Mononuclear cell (primary cell): Measurements from ENCODE around the gene MGRN1. TPM values are rescaled to one million over a fixed set of nuclear protein-coding genes. Genes with fewer than 3 reads are reported as not detected.

Experiments used
- H3K27me3 ChIP-seq: 2 replicates; pipeline ENCODE4 v1.6.0; 2011; ENCODE audit warnings: low read length, control low read depth; ENCODE audit not compliant: insufficient read depth
- H3K4me1 ChIP-seq: 2 replicates; pipeline ENCODE4 v1.5.1; 2011; ENCODE audit warnings: mild to moderate bottlenecking, low read length, control low read depth; ENCODE audit not compliant: insufficient read depth
- H3K4me3 ChIP-seq: 2 replicates; pipeline ENCODE4 v1.5.1; 2011; ENCODE audit warnings: mild to moderate bottlenecking, low read length, moderate library complexity
- H3K9me3 ChIP-seq: 2 replicates; pipeline ENCODE4 v1.5.1; 2011; ENCODE audit warnings: low read depth, mild to moderate bottlenecking, control low read depth, low read length
- total RNA-seq: library from RNA; depleted of rRNA; stranded (reverse); fragments of >200 nt; gene quantifications from one replicate; pipeline ENCODE4 v1.2.3, GENCODE V29; 2012

MGRN1 gene
- total RNA-seq, 1 donor = 40.8 TPM

- H3K4me1 ChIP-seq = no peaks in the 10 kb centered on the region
- H3K4me3 ChIP-seq = no peak overlapping the region
- H3K9me3 ChIP-seq = no peaks in the 10 kb centered on the region
- H3K27me3 ChIP-seq = no peaks in the 10 kb centered on the region
Observed at GRCh38 chr16:4713663-4714501, 89.3 kb downstream of the MGRN1 start.

GRCh38 chr16:4714996-4715395 lies 90.4 kb downstream of the MGRN1 start:
- Histone ChIP-seq H3K9me3 (no peaks in the 10 kb centered on the region), H3K4me1 (no peaks in the 10 kb centered on the region), H3K4me3 (no peak overlapping the region), H3K27me3 (no peaks in the 10 kb centered on the region)

- no peaks in the 10 kb centered on the region for H3K27me3 ChIP-seq
- no peaks in the 10 kb centered on the region for H3K4me1 ChIP-seq
- H3K9me3 ChIP-seq = no peaks in the 10 kb centered on the region
- no peak overlapping the region for H3K4me3 ChIP-seq
Observed at GRCh38 chr16:4718466-4718865, 93.8 kb downstream of the MGRN1 start.

- Histone ChIP-seq H3K9me3 (no peaks in the 10 kb centered on the region), H3K4me1 (no peaks in the 10 kb centered on the region), H3K4me3 (no peak overlapping the region), H3K27me3 (no peaks in the 10 kb centered on the region)
Observed at GRCh38 chr16:4723071-4723767, 98.6 kb downstream of the MGRN1 start.

GRCh38 chr16:4724661-4725270 lies 100.1 kb downstream of the MGRN1 start:
- no peaks in the 10 kb centered on the region for H3K9me3 ChIP-seq
- no peaks in the 10 kb centered on the region for H3K4me1 ChIP-seq
- H3K27me3 ChIP-seq = no peaks in the 10 kb centered on the region
- H3K4me3 ChIP-seq = no peak overlapping the region

DNA sequence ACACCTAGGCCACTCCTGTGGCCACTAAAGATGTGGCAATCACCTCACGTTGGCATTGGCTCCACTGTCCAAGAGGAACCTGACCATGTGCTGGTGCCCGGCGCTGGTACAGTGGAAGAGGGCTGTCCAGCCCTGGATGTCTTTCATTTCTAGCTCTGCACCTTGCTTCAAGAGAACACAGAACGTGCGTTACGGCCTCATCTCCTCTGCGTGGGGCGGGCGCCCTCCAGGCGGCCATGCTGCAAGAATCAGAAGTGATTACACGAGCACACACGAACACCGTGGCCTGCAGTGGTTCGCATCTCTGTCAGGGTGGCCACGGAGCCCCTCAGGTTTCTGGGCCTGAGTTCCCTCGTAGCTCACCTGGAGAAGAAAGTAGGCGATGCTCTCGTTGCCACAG lies 102.0 kb downstream of the MGRN1 start:
- no peaks in the 10 kb centered on the region for H3K9me3 ChIP-seq
- H3K4me3 ChIP-seq = no peak overlapping the region
- no peaks in the 10 kb centered on the region for H3K4me1 ChIP-seq
- H3K27me3 ChIP-seq = no peaks in the 10 kb centered on the region

DNA sequence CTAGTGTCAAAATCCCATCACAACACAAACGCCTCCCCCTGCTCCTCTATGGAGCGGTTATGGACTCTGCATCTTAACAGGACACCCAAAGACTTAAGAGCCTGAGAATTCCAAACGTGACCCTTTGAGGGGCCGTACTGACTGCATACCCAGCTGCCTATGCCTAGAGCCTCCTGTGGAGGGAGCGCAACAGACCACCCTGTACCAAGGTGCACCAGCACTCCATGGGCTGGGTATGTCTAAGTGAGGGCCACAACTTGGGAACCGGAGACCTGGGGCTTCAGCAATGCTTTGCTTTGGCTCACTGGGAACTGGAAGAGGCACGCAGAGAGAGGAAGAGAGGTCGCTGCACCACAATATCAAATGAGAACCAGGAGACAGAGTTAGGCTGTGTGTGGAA lies 104.0 kb downstream of the MGRN1 start:
- no peak overlapping the region for H3K4me3 ChIP-seq
- no peaks in the 10 kb centered on the region for H3K27me3 ChIP-seq
- H3K9me3 ChIP-seq = no peaks in the 10 kb centered on the region
- H3K4me1 ChIP-seq = peaks cover 6% of the 10 kb centered on the region

DNA sequence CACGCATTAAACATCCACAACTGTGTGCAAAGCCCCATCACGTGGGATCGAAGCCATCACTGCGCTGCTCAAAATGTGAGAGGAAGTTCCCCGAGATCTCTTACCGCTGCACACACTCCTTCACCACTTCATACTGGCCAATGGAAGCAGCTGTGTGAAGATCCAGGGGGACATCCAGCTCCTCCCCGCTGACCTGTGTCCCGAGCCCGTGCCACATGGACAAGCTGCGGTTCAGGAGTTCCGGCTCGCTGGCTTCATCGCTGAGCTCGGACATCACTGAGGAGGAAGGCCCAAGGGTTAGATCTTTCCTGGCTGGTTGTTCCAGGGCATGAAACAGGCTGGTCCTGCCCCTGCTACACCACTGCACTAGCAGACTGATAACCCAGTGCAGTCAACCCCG lies 105.2 kb downstream of the MGRN1 start:
- Histone ChIP-seq H3K9me3 (no peaks in the 10 kb centered on the region), H3K27me3 (no peaks in the 10 kb centered on the region), H3K4me3 (no peak overlapping the region), H3K4me1 (peaks cover 8% of the 10 kb centered on the region)

DNA sequence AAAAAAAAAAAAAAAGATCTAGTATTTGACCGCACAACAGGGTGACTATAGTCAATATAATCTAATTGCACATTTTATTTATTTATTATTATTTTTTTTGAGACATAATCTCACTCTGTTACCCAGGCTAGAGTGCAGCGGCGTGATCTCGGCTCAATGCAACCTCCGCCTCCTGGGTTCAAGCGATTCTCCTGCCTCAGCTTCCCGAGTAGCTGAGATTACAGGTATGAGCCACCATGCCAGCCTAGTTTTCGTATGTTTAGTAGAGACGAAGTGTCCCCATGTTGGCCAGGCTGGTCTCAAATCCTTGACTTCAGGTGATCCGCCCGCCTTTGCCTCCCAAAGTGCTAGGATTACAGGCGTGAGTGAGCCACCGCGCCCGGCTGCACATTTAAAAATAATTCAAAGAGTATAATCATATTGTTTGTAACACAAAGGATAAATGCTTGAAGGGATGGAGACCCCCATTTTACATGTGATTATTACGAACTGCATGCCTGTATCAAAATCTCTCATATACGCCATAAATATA lies 108.7 kb downstream of the MGRN1 start:
- H3K9me3 ChIP-seq = no peaks in the 10 kb centered on the region
- peak overlapping the region; percentile 78 for H3K4me3 ChIP-seq

DNA sequence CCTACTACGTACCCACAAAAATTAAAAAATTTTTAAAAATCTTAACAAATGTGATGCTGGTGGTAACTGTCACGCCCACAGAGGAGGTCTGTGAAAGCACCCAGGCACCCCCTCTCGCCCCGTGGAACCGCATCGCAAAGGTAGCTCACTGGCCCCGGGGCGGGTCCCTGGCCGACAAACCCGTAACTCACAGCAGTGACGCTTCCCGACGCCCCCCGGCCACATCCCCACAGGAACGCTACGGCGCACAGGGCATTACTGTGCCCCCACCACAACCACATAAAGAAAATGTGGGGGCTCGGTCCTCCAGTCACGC lies 109.1 kb downstream of the MGRN1 start:
- Histone ChIP-seq H3K27me3 (no peaks in the 10 kb centered on the region), H3K4me1 (peaks cover 16% of the 10 kb centered on the region), H3K9me3 (no peaks in the 10 kb centered on the region), H3K4me3 (peak overlapping the region; percentile 78)

More for the DNA sequence above, 108.7 kb downstream of the MGRN1 start:
- no peaks in the 10 kb centered on the region for H3K27me3 ChIP-seq
- peaks cover 16% of the 10 kb centered on the region for H3K4me1 ChIP-seq

DNA sequence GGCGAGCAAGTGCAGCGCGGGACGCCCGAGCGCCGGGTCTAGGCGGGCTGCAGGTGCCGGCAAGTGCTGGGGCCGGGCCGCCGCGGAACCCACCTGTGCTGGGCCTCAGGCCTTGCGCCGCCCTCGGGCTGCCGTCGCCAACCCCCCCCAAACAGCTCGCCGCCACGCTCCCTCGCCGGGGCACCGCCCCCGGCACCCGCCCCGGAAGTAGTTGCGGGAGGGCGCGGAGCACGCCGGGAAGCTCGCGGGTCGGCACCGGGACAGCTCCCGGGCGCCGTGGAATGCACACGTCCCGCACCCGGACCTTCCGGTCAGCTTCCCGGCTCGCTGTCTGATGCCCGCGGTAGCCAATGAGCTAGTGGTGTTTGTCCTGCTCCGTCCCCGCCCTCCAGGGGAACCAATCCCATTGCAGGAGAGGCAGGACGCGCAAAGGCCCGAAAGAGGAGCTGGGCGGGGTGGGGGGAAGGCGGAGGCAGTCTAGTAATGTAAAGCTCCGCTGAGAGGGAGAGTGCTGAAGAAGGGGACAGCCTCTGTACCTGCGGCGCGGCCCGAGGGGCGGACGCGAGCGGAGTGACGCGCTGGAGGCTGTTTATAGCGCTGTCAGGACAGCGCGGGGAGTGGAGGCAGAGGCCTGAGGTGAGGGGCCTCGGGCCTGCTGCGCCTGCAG lies 109.6 kb downstream of the MGRN1 start, which contains the start of the genes ANKS3 and DNAAF8:
Gene ANKS3 (minus strand): TSS at position 209 of the 667 bp plus-strand sequence. CDS start 4,122 bp downstream, outside the sequence.
Gene DNAAF8 (plus strand): TSS at position 475 of the 667 bp plus-strand sequence. CDS start 1,978 bp downstream, outside the sequence.
- Histone ChIP-seq H3K4me1 (peaks cover 16% of the 10 kb centered on the region), H3K9me3 (no peaks in the 10 kb centered on the region), H3K27me3 (no peaks in the 10 kb centered on the region), H3K4me3 (peak within 1 kb of the TSS; percentile 78)

GRCh38 chr16:4734730-4735535 lies 110.3 kb downstream of the MGRN1 start:
- Histone ChIP-seq H3K9me3 (no peaks in the 10 kb centered on the region), H3K4me3 (peak overlapping the region; percentile 78), H3K27me3 (no peaks in the 10 kb centered on the region), H3K4me1 (peaks cover 16% of the 10 kb centered on the region)

DNA sequence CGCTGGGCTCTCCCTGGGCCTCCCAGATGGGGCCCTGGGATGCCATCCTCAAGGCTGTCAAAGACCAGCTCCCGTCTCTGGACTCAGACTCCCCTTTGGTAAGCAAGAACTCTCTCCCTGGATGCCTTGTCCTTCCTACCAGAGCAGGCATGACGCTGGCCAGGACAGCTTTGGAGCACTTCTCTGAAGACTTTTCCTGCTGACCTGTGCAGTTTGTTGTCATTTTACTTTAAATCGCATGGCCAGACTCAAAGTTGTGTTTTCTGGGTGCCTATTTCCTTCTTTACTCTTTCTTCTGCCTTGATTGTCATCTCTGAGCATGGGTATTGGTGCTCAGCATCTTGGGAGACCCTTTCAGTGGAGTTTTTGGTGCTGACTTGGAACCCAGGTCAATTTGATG lies 111.9 kb downstream of the MGRN1 start:
- no peaks in the 10 kb centered on the region for H3K27me3 ChIP-seq
- H3K4me1 ChIP-seq = peaks cover 16% of the 10 kb centered on the region

GRCh38 chr16:4737545-4737944 lies 112.9 kb downstream of the MGRN1 start:
- Histone ChIP-seq H3K4me3 (no peak overlapping the region), H3K4me1 (peaks cover 16% of the 10 kb centered on the region), H3K27me3 (no peaks in the 10 kb centered on the region), H3K9me3 (no peaks in the 10 kb centered on the region)

More for the DNA sequence above, 111.9 kb downstream of the MGRN1 start:
- H3K4me3 ChIP-seq = no peak overlapping the region
- H3K9me3 ChIP-seq = no peaks in the 10 kb centered on the region
